GM18520 (cell line): ENCODE measurements around the gene PLIN5.

Experiments used
- ATAC-seq: cut with Tn5 transposase; IDR thresholded peaks from one replicate; pipeline ENCODE4 v1.9.1; 2021; ENCODE audit not compliant: unreplicated experiment

Gene PLIN5, protein sequence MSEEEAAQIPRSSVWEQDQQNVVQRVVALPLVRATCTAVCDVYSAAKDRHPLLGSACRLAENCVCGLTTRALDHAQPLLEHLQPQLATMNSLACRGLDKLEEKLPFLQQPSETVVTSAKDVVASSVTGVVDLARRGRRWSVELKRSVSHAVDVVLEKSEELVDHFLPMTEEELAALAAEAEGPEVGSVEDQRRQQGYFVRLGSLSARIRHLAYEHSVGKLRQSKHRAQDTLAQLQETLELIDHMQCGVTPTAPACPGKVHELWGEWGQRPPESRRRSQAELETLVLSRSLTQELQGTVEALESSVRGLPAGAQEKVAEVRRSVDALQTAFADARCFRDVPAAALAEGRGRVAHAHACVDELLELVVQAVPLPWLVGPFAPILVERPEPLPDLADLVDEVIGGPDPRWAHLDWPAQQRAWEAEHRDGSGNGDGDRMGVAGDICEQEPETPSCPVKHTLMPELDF

GRCh38 chr19:4534836-4535658 is at the start of gene PLIN5:
Gene PLIN5 (minus strand): TSS chr19:4535224. CDS start chr19:4534074, 1,150 bp downstream.
- ATAC-seq = no peak

DNA sequence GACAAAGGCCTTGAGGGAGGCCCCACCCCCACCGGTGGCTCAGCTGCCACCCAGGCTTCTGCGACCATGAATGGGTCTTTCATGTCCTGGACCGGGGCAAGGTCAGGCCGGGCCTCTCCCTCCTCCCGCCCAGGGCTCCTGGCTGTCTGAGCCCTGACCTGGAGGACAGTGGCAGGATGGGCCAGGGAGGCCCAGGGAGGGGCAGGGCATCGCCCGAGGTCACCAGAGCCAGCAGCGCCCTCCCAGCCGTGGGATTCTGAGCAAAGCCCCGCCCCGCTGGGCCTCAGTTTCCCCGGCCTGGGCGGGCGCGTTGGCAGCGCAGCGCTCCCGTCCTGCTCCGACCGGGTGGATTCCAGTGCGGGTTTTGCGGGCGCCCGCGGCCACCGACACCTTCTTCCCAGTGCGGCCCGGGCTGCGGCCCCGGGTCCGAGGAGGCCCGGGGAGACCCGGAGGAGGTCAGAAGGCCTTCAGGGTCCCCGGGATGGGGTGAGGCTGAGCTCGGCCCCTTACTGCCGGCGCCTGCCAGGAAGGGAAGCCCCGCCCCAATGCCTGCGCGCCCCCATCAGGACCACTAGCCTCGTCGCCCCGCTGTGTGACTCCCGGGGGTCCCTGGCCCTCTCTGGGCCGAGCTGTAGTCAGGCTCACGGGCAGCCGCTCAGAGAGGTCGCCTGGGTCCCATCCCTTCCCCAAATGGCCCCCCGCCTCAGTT is 49.1 kb upstream of the PLIN5 start:
- ATAC-seq = no peak

- no peak for ATAC-seq
Measured at GRCh38 chr19:4582980-4583842, 48.2 kb upstream of the PLIN5 start.

DNA sequence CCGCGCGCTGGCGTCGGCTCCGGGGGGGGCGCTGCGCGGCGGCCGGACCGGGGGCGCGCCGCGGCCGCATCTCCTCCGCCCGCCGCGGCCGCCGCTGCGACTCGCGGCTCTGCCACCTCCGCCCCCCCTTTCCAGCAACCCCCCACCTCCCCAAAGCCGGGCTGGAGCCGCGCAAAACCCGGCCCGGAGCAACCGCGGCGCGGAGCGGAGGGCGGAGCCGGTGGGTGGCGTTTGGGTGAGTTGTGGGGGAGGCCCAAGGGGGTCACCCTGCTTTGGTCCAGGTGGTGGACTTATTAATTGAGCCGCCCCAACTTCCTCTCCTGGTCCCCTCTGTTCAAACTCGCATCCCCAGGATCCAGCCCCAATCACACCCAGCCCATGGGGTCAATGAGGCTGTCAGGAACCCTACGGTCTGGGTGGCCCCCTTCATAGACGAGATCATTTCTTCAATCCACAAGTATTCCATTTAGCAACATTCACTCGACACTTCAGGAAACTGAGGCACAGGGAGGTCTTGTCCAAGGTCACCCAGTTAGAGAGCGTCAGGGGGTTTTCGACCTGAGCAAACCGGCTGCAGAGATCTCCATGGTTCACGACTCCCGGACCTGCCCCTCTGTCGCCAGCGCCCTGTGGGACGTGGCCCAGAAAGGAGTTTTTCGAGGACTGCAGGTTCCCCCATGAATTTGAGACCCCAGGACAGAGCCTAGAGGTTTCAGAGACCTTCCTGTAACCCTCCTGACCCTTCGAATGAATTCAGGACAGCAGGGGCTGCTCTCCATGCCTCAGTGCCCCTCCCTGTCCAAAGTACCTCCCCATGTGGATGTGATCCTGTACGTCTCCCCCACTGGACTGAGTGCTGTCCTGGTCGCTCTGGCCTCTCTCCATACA is 46.9 kb upstream of the PLIN5 start:
- no peak for ATAC-seq

GRCh38 chr19:4580961-4581665 is 46.1 kb upstream of the PLIN5 start:
- no peak for ATAC-seq

GRCh38 chr19:4580021-4580901 is 45.2 kb upstream of the PLIN5 start:
- ATAC-seq = no peak

DNA sequence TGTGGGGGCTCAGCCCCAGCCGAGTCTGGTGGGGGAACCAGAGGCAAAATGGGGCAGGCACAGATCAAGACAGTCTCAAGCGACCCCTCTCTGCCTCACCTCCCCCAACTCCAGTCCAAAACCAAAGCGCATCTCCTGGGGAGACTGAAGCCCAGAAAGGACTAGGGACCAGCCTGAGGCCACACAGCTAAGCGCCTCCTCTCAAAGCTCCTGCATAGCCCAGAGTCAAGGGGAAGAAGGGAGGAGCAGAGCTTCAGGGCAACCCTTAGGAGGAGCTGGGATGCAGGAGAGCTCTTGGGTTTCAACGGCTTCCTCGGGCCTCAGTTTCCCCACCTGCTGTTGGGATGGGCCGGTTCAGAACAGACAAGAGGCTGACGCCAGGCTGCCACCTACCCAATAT is 44.4 kb upstream of the PLIN5 start:
- no peak for ATAC-seq

DNA sequence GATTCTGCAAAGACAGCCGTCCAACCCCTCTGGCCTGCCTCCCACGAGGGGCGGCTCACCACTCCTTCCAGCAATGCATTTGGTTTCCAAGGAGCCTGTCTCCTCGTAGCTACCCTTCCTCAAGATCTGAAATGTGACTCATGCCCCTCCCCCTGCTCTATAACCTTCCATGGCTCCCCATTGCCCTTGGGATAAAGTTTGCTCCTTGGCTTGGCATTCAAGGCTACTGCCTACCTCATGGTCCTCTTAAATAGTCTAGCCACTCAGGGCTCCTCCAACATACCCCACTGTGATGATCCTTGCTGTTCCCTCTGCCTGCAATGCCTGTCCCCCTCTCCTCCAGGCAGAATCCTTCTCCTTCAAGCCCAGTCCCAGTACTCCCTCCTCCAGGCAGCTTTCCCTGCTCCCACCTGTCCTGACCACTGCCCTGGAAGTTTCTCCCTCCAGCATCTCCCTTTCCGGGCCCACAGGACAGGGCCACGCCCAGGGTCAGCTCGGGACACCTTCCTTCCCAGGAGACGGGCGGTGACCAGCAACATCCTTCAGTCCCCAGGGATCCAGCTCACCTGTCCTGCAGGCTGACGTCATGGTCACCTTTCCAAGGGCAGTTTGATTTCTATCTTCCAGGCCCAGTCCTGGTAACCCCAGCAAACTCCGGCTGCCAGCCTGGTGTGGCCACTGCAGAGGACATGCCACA is 43.7 kb upstream of the PLIN5 start:
- no peak for ATAC-seq

- no peak for ATAC-seq
Measured at GRCh38 chr19:4577020-4577782, 42.2 kb upstream of the PLIN5 start.

- ATAC-seq = no peak
Measured at GRCh38 chr19:4576016-4576933, 41.3 kb upstream of the PLIN5 start.

DNA sequence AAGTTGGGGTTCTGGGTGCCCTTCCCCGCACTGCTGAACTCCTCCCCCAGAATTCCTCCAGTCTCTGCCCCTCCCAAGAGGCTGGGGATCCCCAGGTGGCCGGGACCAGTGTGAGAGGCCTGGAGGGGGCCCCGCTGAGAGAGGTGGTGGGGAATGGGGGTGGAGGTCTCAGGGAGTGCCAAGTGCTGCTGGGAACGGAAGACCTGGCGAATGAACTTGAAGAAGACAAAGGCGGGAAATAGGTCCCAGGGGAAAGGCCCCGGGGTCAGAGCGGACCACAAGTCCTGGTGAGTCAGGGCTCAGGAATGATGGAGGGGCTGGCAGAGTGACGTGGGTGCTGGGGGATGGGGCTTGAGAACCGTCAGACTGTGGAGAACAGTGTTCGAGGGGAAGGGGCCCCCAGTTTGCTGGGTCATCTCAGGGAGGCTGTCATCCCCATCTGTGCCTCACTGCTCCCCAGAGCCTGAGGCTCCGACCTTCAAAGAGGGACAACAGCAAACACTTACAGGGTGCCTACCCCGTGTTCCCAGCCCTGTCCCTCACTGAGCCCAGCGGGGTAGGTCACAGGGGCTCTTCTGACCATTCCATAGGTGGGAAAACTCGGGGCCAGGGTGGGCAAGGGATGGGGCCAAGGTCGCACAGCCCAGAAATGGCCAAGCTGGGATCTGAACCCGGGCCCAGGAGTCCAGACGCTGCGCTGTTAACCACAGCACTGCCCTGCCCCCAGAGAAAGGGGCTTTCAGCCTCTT is 40.4 kb upstream of the PLIN5 start:
- ATAC-seq = no peak

GRCh38 chr19:4573682-4574081 is 38.7 kb upstream of the PLIN5 start:
- no peak for ATAC-seq

GRCh38 chr19:4571305-4571917 is 36.4 kb upstream of the PLIN5 start:
- ATAC-seq = no peak

DNA sequence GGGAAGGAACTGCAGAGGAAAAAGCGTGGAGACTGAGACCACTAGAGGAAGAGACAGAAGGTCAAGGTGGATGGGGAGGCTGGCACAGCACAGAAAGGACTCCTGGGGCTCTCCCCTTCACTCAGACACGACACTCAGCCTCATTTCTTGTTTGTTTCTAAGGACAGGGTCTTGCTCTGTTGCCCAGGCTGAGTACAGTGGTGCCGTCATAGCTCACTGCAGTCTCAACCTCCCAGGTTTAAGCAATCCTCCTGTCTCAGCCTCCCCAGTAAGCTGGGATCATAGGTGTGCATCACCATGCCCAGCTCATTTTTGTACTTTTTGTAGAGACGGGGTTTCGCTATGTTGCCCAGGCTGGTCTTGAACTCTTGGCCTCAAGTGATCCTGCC is 35.9 kb upstream of the PLIN5 start:
- ATAC-seq = no peak
